Measurements from ENCODE around the gene UGT1A7.
"Not testable (repeated sequence)": the region's sequence is repeated elsewhere in the genome, so short reads cannot be mapped to it uniquely, and the experiment has no call there.

UGT1A7 gene

GRCh38 chr2:233698740-233699139 lies 17.0 kb downstream of the UGT1A7 start:
- H3K27ac ChIP-seq = no peak overlapping the region
- no peaks in the 10 kb centered on the region for H3K4me1 ChIP-seq (ENCODE audit: control insufficient read depth in 1 of 2, insufficient read depth in 1 of 2, low read depth in 1 of 2, low read length in 1 of 2)
- H3K9me3 ChIP-seq = no peaks in the 10 kb centered on the region
- no peak overlapping the region for H3K4me3 ChIP-seq (ENCODE audit: low read depth in 1 of 2, low read length in 1 of 2)
- H3K27me3 ChIP-seq = no peaks in the 10 kb centered on the region
- no peaks in the 10 kb centered on the region for H3K36me3 ChIP-seq
- TF ChIP-seq, protein P1, sequence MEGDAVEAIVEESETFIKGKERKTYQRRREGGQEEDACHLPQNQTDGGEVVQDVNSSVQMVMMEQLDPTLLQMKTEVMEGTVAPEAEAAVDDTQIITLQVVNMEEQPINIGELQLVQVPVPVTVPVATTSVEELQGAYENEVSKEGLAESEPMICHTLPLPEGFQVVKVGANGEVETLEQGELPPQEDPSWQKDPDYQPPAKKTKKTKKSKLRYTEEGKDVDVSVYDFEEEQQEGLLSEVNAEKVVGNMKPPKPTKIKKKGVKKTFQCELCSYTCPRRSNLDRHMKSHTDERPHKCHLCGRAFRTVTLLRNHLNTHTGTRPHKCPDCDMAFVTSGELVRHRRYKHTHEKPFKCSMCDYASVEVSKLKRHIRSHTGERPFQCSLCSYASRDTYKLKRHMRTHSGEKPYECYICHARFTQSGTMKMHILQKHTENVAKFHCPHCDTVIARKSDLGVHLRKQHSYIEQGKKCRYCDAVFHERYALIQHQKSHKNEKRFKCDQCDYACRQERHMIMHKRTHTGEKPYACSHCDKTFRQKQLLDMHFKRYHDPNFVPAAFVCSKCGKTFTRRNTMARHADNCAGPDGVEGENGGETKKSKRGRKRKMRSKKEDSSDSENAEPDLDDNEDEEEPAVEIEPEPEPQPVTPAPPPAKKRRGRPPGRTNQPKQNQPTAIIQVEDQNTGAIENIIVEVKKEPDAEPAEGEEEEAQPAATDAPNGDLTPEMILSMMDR (IDR thresholded peaks at IDR 0.05) = no peak

GRCh38 chr2:233699424-233700027 lies 17.8 kb downstream of the UGT1A7 start:
- H3K36me3 ChIP-seq = no peaks in the 10 kb centered on the region
- H3K27ac ChIP-seq = no peak overlapping the region
- no peaks in the 10 kb centered on the region for H3K4me1 ChIP-seq (ENCODE audit: control insufficient read depth in 1 of 2, insufficient read depth in 1 of 2, low read depth in 1 of 2, low read length in 1 of 2)
- no peaks in the 10 kb centered on the region for H3K27me3 ChIP-seq
- no peak overlapping the region for H3K4me3 ChIP-seq (ENCODE audit: low read depth in 1 of 2, low read length in 1 of 2)
- TF ChIP-seq, protein P1 (IDR thresholded peaks at IDR 0.05) = no peak
- H3K9me3 ChIP-seq = no peaks in the 10 kb centered on the region

DNA sequence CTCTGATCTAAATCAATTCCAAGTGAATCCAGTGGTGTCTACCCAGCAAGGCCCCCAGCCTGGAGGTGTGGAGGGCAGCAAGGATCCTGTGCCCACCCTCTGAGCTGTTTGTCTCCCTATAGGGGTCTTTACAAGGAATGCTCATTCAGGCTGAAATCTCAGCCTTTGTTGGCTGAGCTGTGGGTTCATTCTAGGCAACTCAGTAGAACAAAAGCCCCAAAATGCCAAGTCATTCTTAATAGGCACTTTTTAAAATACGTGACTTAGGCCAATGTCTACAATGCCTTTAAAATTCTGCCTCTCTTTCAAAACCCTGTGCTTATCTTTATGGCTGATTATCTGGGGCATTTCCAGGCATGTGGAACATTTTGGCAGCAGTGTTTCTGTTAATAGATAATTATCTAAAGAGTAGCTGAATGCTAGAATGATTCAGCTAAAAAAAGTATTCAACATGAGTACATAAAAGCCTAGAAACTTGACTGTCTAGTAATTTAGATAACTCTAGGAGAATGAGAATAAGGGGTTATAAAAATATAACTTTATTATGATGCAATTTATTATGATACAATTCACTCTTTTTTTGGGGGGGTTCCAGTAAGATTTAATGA lies 18.4 kb downstream of the UGT1A7 start:
- Histone ChIP-seq H3K9me3 (no peaks in the 10 kb centered on the region), H3K27me3 (no peaks in the 10 kb centered on the region), H3K27ac (no peak overlapping the region), H3K4me3 (ENCODE audit: low read depth in 1 of 2, low read length in 1 of 2) (no peak overlapping the region), H3K4me1 (ENCODE audit: control insufficient read depth in 1 of 2, insufficient read depth in 1 of 2, low read depth in 1 of 2, low read length in 1 of 2) (no peaks in the 10 kb centered on the region), H3K36me3 (no peaks in the 10 kb centered on the region)
- TF ChIP-seq, protein P1 (IDR thresholded peaks at IDR 0.05) = no peak

- not testable (repeated sequence) for H3K9me3 ChIP-seq; H3K36me3 ChIP-seq; H3K4me3 ChIP-seq (ENCODE audit: low read depth in 1 of 2, low read length in 1 of 2); H3K4me1 ChIP-seq (ENCODE audit: control insufficient read depth in 1 of 2, insufficient read depth in 1 of 2, low read depth in 1 of 2, low read length in 1 of 2); H3K27ac ChIP-seq; H3K27me3 ChIP-seq
These were observed 19.1 kb downstream of the UGT1A7 start for GRCh38 chr2:233700842-233701241.

DNA sequence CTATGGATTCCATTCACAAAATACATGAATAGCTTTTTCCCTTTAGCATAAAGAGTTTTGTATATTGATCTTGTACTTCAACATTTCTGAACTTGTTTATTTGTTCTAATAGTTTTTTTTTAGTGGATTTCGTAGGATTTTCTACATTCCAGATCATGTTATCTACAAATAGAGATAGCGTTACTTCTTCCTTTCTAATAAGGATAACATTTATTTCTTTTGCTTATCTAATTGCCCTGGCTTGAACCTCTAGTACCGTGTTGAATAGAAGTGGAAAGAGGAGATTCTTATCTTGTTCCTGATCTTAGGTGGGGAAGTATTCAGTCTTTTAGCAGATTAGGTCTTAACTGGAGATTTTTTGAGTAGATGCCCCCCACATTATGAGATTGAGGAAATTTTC lies 20.5 kb downstream of the UGT1A7 start:
- no peaks in the 10 kb centered on the region for H3K36me3 ChIP-seq

GRCh38 chr2:233705911-233706506 lies 24.3 kb downstream of the UGT1A7 start:
- TF ChIP-seq, protein P1 (IDR thresholded peaks at IDR 0.05) = no peak
- Histone ChIP-seq H3K4me3 (ENCODE audit: low read depth in 1 of 2, low read length in 1 of 2) (no peak overlapping the region), H3K36me3 (no peaks in the 10 kb centered on the region), H3K27me3 (no peaks in the 10 kb centered on the region), H3K4me1 (ENCODE audit: control insufficient read depth in 1 of 2, insufficient read depth in 1 of 2, low read depth in 1 of 2, low read length in 1 of 2) (no peaks in the 10 kb centered on the region), H3K27ac (no peak overlapping the region), H3K9me3 (no peaks in the 10 kb centered on the region)

More for the DNA sequence above, 20.5 kb downstream of the UGT1A7 start:
- H3K9me3 ChIP-seq = no peaks in the 10 kb centered on the region
- TF ChIP-seq, protein P1 (IDR thresholded peaks at IDR 0.05) = no peak
- H3K4me3 ChIP-seq (ENCODE audit: low read depth in 1 of 2, low read length in 1 of 2) = no peak overlapping the region
- no peaks in the 10 kb centered on the region for H3K4me1 ChIP-seq (ENCODE audit: control insufficient read depth in 1 of 2, insufficient read depth in 1 of 2, low read depth in 1 of 2, low read length in 1 of 2)
- no peak overlapping the region for H3K27ac ChIP-seq
- H3K27me3 ChIP-seq = no peaks in the 10 kb centered on the region
